Peyer's patch (tissue), 4 donors: ENCODE data around the gene CDC20. TPM values are rescaled to one million over a fixed set of nuclear protein-coding genes. Genes with fewer than 3 reads are reported as not detected.

Experiments used
- DNase-seq, 3 donors: peaks; one replicate each; pipeline ENCODE4 v3.0.0-alpha.2; 2017 to 2019
- H3K27ac ChIP-seq, 4 donors: fragments of 200-600 bp; sonication (generic); one replicate each; pipeline ENCODE4 v1.5.1; 2016 to 2019
- H3K27me3 ChIP-seq, 2 donors: fragments of 200-600 bp; sonication (generic); one replicate each; pipeline ENCODE4 v1.5.1; 2019
- H3K36me3 ChIP-seq, 3 donors: fragments of 200-600 bp; sonication (generic); one replicate each; pipeline ENCODE4 v1.5.1; 2016 to 2019
- H3K4me1 ChIP-seq, 4 donors: fragments of 200-600 bp; sonication (generic); one replicate each; pipeline ENCODE4 v1.5.1; 2016 to 2019
- H3K4me3 ChIP-seq, 4 donors: fragments of 200-600 bp; sonication (generic); 1 replicate in 3 of 4; 2 replicates in 1 of 4; pipeline ENCODE4 v1.5.1; 2016 to 2019; ENCODE audit warnings: mild to moderate bottlenecking in 1 of 4
- H3K9me3 ChIP-seq, 4 donors: fragments of 200-600 bp; sonication (generic); one replicate each; pipeline ENCODE4 v1.5.1; 2016 to 2019; ENCODE audit warnings: mild to moderate bottlenecking in 1 of 4
- POLR2A ChIP-seq, 2 donors: fragments of 450-650 bp; IDR thresholded peaks; one replicate each; pipeline ENCODE4 v1.5.1; 2017; ENCODE audit warnings: antibody characterized with exemption in 2 of 2, mild to moderate bottlenecking in 2 of 2, moderate library complexity in 2 of 2
- total RNA-seq, 4 donors: library from RNA; depleted of rRNA; stranded (reverse); fragments of >200 nt; gene quantifications; one replicate each; pipeline ENCODE4 v1.1.0, GENCODE V29; 2016
- TF ChIP-seq, protein P1 (sequence below), 6 experiments: fragments of 450-650 bp in 4 of 6; fragments of 200-600 bp in 2 of 6; sonication (generic) in 1 of 6; IDR thresholded peaks; one replicate each; pipeline ENCODE4 v1.5.1; 2017 to 2019; ENCODE audit warnings: antibody characterized with exemption in 6 of 6, mild to moderate bottlenecking in 3 of 6, moderate library complexity in 1 of 6

Gene CDC20
- total RNA-seq, 4 donors from 2014 or later = 3.4 to 14.9 (median 6.3) TPM

DNA sequence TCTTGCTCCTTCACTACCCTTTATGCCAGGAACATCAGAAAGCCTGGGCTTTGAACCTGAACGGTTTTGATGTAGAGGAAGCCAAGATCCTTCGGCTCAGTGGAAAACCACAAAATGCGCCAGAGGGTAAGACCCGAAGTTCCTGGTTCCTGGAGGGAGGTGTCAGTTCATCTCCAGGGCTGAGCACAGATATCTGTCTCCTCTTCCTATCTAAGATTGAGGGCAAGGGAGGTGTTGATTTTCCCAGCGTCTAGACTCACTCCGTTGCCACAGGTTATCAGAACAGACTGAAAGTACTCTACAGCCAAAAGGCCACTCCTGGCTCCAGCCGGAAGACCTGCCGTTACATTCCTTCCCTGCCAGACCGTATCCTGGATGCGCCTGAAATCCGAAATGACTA, 915 bp downstream of the CDC20 start:
- H3K36me3 ChIP-seq = peaks cover 0 to 43% (median 0%) of the 10 kb centered on the region in 3 donors
- no peak for DNase-seq
- H3K4me1 ChIP-seq = peaks cover 5 to 40% (median 6%) of the 10 kb centered on the region in 4 donors
- no peak for TF ChIP-seq POLR2A (IDR thresholded peaks at IDR 0.05)
- TF ChIP-seq, protein P1, sequence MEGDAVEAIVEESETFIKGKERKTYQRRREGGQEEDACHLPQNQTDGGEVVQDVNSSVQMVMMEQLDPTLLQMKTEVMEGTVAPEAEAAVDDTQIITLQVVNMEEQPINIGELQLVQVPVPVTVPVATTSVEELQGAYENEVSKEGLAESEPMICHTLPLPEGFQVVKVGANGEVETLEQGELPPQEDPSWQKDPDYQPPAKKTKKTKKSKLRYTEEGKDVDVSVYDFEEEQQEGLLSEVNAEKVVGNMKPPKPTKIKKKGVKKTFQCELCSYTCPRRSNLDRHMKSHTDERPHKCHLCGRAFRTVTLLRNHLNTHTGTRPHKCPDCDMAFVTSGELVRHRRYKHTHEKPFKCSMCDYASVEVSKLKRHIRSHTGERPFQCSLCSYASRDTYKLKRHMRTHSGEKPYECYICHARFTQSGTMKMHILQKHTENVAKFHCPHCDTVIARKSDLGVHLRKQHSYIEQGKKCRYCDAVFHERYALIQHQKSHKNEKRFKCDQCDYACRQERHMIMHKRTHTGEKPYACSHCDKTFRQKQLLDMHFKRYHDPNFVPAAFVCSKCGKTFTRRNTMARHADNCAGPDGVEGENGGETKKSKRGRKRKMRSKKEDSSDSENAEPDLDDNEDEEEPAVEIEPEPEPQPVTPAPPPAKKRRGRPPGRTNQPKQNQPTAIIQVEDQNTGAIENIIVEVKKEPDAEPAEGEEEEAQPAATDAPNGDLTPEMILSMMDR (IDR thresholded peaks at IDR 0.05) = no peak
- H3K27ac ChIP-seq = peak overlapping the region in 3 of 4 donors; percentile 93 to 94 (median 94)
- no peaks in the 10 kb centered on the region for H3K9me3 ChIP-seq
- peak overlapping the region in 1 of 4 donors; percentile 60 for H3K4me3 ChIP-seq
- no peaks in the 10 kb centered on the region for H3K27me3 ChIP-seq

DNA sequence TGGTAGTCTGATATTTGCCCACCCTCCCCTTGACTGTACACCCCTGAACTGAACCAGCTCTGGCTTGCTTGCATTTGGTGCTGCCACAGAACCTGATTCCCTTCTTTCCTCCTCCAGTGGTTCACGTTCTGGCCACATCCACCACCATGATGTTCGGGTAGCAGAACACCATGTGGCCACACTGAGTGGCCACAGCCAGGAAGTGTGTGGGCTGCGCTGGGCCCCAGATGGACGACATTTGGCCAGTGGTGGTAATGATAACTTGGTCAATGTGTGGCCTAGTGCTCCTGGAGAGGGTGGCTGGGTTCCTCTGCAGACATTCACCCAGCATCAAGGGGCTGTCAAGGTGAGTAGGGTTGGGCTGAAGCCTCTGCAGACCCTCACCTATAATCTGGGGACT, 1.8 kb downstream of the CDC20 start:
- no peak for TF ChIP-seq POLR2A (IDR thresholded peaks at IDR 0.05)
- TF ChIP-seq, protein P1 (IDR thresholded peaks at IDR 0.05) = no peak
- no peak overlapping the region for H3K4me3 ChIP-seq

GRCh38 chr1:43363283-43363934, 4.6 kb downstream of the CDC20 start:
- Histone ChIP-seq H3K9me3 (no peaks in the 10 kb centered on the region), H3K36me3 (peaks cover 0 to 50% (median 0%) of the 10 kb centered on the region in 3 donors), H3K27ac (peak overlapping the region in 2 of 4 donors; percentile 15 to 82), H3K4me3 (no peak overlapping the region), H3K4me1 (peaks cover 4 to 48% (median 12%) of the 10 kb centered on the region in 4 donors), H3K27me3 (no peaks in the 10 kb centered on the region)
- TF ChIP-seq POLR2A (IDR thresholded peaks at IDR 0.05) = peak in 1 of 2 donors; percentile 19
- TF ChIP-seq, protein P1 (IDR thresholded peaks at IDR 0.05) = no peak
- peak in 2 of 3 donors; percentile 73 to 80 for DNase-seq

More for the DNA sequence above, 1.8 kb downstream of the CDC20 start:
- no peaks in the 10 kb centered on the region for H3K9me3 ChIP-seq
- no peak for DNase-seq
- H3K4me1 ChIP-seq = peaks cover 5 to 43% (median 6%) of the 10 kb centered on the region in 4 donors
- no peaks in the 10 kb centered on the region for H3K27me3 ChIP-seq
- peaks cover 0 to 50% (median 0%) of the 10 kb centered on the region in 3 donors for H3K36me3 ChIP-seq
- H3K27ac ChIP-seq = no peak overlapping the region

GRCh38 chr1:43363935-43364525, 5.2 kb downstream of the CDC20 start:
- no peaks in the 10 kb centered on the region for H3K27me3 ChIP-seq
- TF ChIP-seq POLR2A (IDR thresholded peaks at IDR 0.05) = no peak
- TF ChIP-seq, protein P1 (IDR thresholded peaks at IDR 0.05) = no peak
- peaks cover 4 to 52% (median 16%) of the 10 kb centered on the region in 4 donors for H3K4me1 ChIP-seq
- no peak overlapping the region for H3K4me3 ChIP-seq
- H3K36me3 ChIP-seq = peaks cover 0 to 50% (median 0%) of the 10 kb centered on the region in 3 donors
- H3K9me3 ChIP-seq = no peaks in the 10 kb centered on the region
- H3K27ac ChIP-seq = peak overlapping the region in 2 of 4 donors; percentile 15 to 82
- no peak for DNase-seq

DNA sequence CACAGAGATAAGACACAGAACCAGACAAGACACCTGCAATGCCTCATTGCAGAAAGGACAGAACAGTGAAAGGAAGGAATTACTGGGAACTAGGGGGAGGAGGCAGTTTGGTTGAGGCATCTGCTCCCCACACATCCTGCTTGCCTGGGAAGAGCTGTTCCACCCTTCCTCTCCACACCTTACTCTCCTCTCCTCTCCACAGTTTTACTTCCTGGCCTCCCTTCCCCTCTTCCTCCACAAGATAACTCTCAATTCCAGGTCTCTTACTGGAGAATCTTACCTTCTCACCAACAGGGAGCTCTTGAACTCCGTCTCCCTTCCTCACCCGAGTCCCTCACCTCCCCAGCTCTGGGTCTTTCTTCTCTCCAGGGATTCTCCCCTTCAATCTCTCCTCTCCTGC, 6.9 kb downstream of the CDC20 start:
- DNase-seq = no peak
- H3K4me1 ChIP-seq = peaks cover 4 to 38% (median 15%) of the 10 kb centered on the region in 4 donors
- H3K36me3 ChIP-seq = peaks cover 0 to 47% (median 0%) of the 10 kb centered on the region in 3 donors
- peak overlapping the region in 2 of 4 donors; percentile 80 to 97 for H3K4me3 ChIP-seq
- TF ChIP-seq POLR2A (IDR thresholded peaks at IDR 0.05) = no peak
- TF ChIP-seq, protein P1 (IDR thresholded peaks at IDR 0.05) = no peak
- no peaks in the 10 kb centered on the region for H3K27me3 ChIP-seq
- H3K9me3 ChIP-seq = no peaks in the 10 kb centered on the region
- peak overlapping the region in 3 of 4 donors; percentile 98 to 99 (median 98) for H3K27ac ChIP-seq
